GM18508 (cell line): ENCODE measurements around the gene RRP15.

Source experiments
- ATAC-seq: cut with Tn5 transposase; IDR thresholded peaks from one replicate; pipeline ENCODE4 v1.9.1; 2021; ENCODE audit warnings: moderate number of reproducible peaks; ENCODE audit not compliant: insufficient read depth, unreplicated experiment

Gene RRP15

DNA sequence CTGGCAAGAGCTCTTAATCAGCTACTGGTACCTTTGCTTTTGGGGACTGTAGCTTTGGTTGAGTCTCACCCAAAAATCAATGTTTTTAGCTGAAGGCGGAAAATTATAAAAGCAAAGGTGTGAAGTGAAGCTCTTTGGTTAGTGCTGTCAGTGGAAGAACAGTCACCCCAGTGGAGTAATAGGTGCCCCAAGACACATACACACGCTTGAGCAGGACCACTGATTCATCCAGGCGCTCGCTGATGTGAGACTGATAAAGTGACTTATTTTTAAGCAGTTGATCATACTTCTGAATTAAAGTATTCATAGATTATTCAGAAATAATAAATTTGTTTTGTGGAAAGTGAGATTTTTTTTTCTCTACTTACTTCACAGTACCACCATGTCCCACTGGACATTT lies 97.2 kb downstream of the RRP15 start:
- no peak for ATAC-seq

- no peak for ATAC-seq
These were observed 98.0 kb downstream of the RRP15 start for GRCh38 chr1:218383051-218383450.

DNA sequence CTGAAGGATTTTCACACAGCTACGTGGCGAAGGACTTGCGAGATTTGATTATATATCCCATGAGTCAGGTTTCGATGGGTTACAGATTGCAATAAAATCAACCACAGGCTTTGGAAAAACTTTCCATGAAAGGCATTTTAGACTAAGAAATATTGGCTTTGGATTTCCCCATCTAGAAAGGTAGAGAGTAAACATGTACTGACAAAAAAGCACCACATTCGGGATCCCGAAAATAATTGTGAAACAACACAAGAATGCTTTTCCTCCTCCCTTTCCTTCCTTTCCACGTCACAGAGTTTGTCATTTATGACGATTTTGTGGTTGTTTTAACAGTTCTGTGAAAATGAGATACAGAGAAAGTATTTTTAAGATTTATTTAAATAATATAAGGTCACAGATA lies 98.6 kb downstream of the RRP15 start:
- no peak for ATAC-seq

DNA sequence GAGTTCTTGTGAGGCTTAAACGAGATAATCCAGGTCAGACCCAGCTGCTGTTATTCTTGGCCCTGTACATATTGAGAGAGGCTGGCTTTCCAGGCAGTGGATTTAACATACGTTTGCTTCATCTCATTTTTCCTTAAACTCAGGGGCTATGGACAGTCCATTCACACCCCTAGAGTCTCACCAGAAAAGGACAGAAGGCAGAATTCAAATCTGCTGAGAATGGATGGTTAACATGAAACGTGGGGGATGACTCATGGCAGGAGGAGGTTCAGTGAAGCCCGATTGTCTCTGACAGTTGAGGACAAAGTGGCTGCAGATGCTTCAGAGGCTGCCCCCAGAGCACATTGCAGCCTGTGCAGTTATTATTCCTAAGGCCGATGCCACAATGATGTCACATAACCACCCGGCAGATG lies 99.5 kb downstream of the RRP15 start:
- ATAC-seq: no peak
